IMR-90 (cell line): Measurements from ENCODE around the gene TNK1. TPM values are rescaled to one million over a fixed set of nuclear protein-coding genes. Genes with fewer than 3 reads are reported as not detected.

Experiments used
- ATAC-seq: fragments of 200-7000 bp; cut with Tn5 transposase; 2 replicates; pipeline ENCODE4 v1.9.1; 2020; ENCODE audit warnings: low read depth, mild to moderate bottlenecking, moderate library complexity
- BruUV-seq: library from RNA; stranded (reverse); fragments of 400-500 nt; replicated peaks from 2 replicates; lab custom pipeline; 2021; lab: Mats Ljungman, UMichigan
- CTCF ChIA-PET: fragments of 300-600 bp; formaldehyde crosslinking; extraction: SDS; loops from one replicate; lab custom pipeline; 2021; ENCODE audit warnings: antibody characterized with exemption; lab: Yijun Ruan, JAX
- POLR2A ChIA-PET: fragments of 300-600 bp; sonication (Branson Sonifier 250); formaldehyde crosslinking; loops from one replicate; lab custom pipeline; 2022; ENCODE audit warnings: antibody characterized with exemption; ENCODE audit not compliant: unreplicated experiment; lab: Charles Lee
- DNase-seq: peaks from one replicate; pipeline ENCODE4 v3.0.0; 2013
- H2AFZ ChIP-seq: replicated peaks from 2 replicates; pipeline ENCODE3; 2013; ENCODE audit warnings: low read length, mild to moderate bottlenecking; ENCODE audit not compliant: poor library complexity
- H2AK5ac ChIP-seq: 2 replicates; pipeline ENCODE4 v1.6.1; 2013; ENCODE audit warnings: low read depth, low read length, inconsistent platforms
- H2AK9ac ChIP-seq: replicated peaks from 2 replicates; pipeline ENCODE3; 2013; ENCODE audit warnings: mild to moderate bottlenecking, low read depth, low read length, moderate library complexity; ENCODE audit not compliant: poor library complexity
- H2BK120ac ChIP-seq: 2 replicates; pipeline ENCODE4 v1.6.1; 2013; ENCODE audit warnings: low read depth, low read length, inconsistent platforms
- H2BK15ac ChIP-seq: 3 replicates; pipeline ENCODE4 v1.6.1; 2013; ENCODE audit warnings: low read depth, low read length, inconsistent platforms
- H2BK20ac ChIP-seq: 2 replicates; pipeline ENCODE4 v1.6.1; 2013; ENCODE audit warnings: low read depth, mild to moderate bottlenecking, inconsistent platforms, low read length, moderate library complexity
- H2BK5ac ChIP-seq: 2 replicates; pipeline ENCODE4 v1.6.1; 2013; ENCODE audit warnings: mild to moderate bottlenecking, low read depth, low read length, inconsistent platforms; ENCODE audit not compliant: poor library complexity, severe bottlenecking
- H3K14ac ChIP-seq: replicated peaks from 2 replicates; pipeline ENCODE4 v1.6.1; 2013; ENCODE audit warnings: low read depth, low read length, inconsistent platforms
- H3K18ac ChIP-seq: 2 replicates; pipeline ENCODE4 v1.6.1; 2013; ENCODE audit warnings: low read depth, low read length, control low read depth
- H3K23ac ChIP-seq: 2 replicates; pipeline ENCODE4 v1.6.1; 2013; ENCODE audit warnings: low read depth, low read length, inconsistent platforms
- H3K27ac ChIP-seq: 2 replicates; pipeline ENCODE4 v1.5.1; 2013; ENCODE audit warnings: mild to moderate bottlenecking, control low read depth, low read length; ENCODE audit not compliant: insufficient read depth
- H3K27me3 ChIP-seq: 2 replicates; pipeline ENCODE4 v1.6.1; 2013; ENCODE audit warnings: low read length; ENCODE audit not compliant: control insufficient read depth, insufficient read depth
- H3K36me3 ChIP-seq: 2 replicates; pipeline ENCODE4 v1.6.1; 2013; ENCODE audit warnings: low read length, mixed read lengths; ENCODE audit not compliant: control insufficient read depth, insufficient read depth
- H3K4ac ChIP-seq: 2 replicates; pipeline ENCODE4 v1.6.1; 2013; ENCODE audit warnings: low read depth, low read length, inconsistent platforms
- H3K4me1 ChIP-seq: 2 replicates; pipeline ENCODE4 v1.6.1; 2013; ENCODE audit warnings: low read length, mixed read lengths; ENCODE audit not compliant: control insufficient read depth, insufficient read depth
- H3K4me2 ChIP-seq: 2 replicates; pipeline ENCODE4 v1.6.1; 2013; ENCODE audit warnings: low read depth, mild to moderate bottlenecking, control low read depth, low read length, moderate library complexity
- H3K4me3 ChIP-seq: 2 replicates; pipeline ENCODE4 v1.5.1; 2013; ENCODE audit warnings: low read depth, mild to moderate bottlenecking, control low read depth, low read length, moderate library complexity; ENCODE audit not compliant: insufficient read depth
- H3K56ac ChIP-seq: 2 replicates; pipeline ENCODE4 v1.6.1; 2013; ENCODE audit warnings: low read length, inconsistent platforms; ENCODE audit not compliant: insufficient read depth; ENCODE audit errors: extremely low read depth
- H3K79me1 ChIP-seq, 2 experiments: 2 replicates each; pipeline ENCODE4 v1.6.1; 2013; ENCODE audit warnings: low read length in 2 of 2, inconsistent platforms in 1 of 2, low read depth in 1 of 2
- H3K9ac ChIP-seq: 2 replicates; pipeline ENCODE4 v1.6.1; 2013; ENCODE audit warnings: low read depth, low read length, control low read depth
- H3K9me1 ChIP-seq: 2 replicates; pipeline ENCODE4 v1.6.1; 2013; ENCODE audit warnings: low read length, inconsistent platforms; ENCODE audit not compliant: insufficient read depth
- H3K9me3 ChIP-seq: 2 replicates; pipeline ENCODE4 v1.6.1; 2013; ENCODE audit warnings: low read length; ENCODE audit not compliant: control insufficient read depth, insufficient read depth
- H4K20me1 ChIP-seq: 2 replicates; pipeline ENCODE4 v1.6.1; 2013; ENCODE audit warnings: low read length, inconsistent platforms; ENCODE audit not compliant: insufficient read depth
- H4K5ac ChIP-seq: 2 replicates; pipeline ENCODE4 v1.6.1; 2013; ENCODE audit warnings: mild to moderate bottlenecking, low read depth, low read length, control low read depth
- H4K8ac ChIP-seq, 2 experiments: 2 replicates each; pipeline ENCODE4 v1.6.1; 2013; ENCODE audit warnings: low read depth in 2 of 2, low read length in 2 of 2, control low read depth in 1 of 2, inconsistent platforms in 1 of 2
- H4K91ac ChIP-seq: 2 replicates; pipeline ENCODE4 v1.6.1; 2013; ENCODE audit warnings: low read depth, low read length, inconsistent platforms; ENCODE audit not compliant: insufficient read depth
- BHLHE40 ChIP-seq: fragments of 150-350 bp; IDR thresholded peaks from 2 replicates; pipeline ENCODE4 v1.6.1; 2016; ENCODE audit warnings: mild to moderate bottlenecking, low read depth, low read length
- CEBPB ChIP-seq: IDR thresholded peaks from 2 replicates; pipeline ENCODE4 v1.6.1; 2012; ENCODE audit warnings: low read depth, low read length, improper control_type of control experiment
- WGBS, 2 experiments: methylation state at CpG; one replicate each; pipeline versions ENCODE4 v1.1.5 to v1.1.7; 2013; ENCODE audit warnings: missing lambda C conversion rate in 2 of 2; ENCODE audit not compliant: insufficient read length in 1 of 2; ENCODE audit errors: extremely low coverage in 2 of 2; 5-methylcytosine and 5-hydroxymethylcytosine counted together
- dilution Hi-C: fragments of 300-500 bp; cut with HindIII; formaldehyde crosslinking; loops from one replicate; pipeline ENCODE4 v1.14.3; 2018; ENCODE audit warnings: low sequenced_read_pairs; ENCODE audit not compliant: unreplicated experiment
- in situ Hi-C: fragments of 300-500 bp; cut with MboI; formaldehyde crosslinking; loops from 3 replicates; pipeline ENCODE4 v1.14.3; 2019; ENCODE audit warnings: low sequenced_read_pairs, inconsistent platforms, mixed read lengths
- intact Hi-C: fragments of 100-400 bp; cut with micrococcal nuclease; formaldehyde crosslinking; loops from 2 replicates; pipeline ENCODE4 v1.10.0; 2022
- polyA plus RNA-seq, 3 experiments: library from polyadenylated mRNA; depleted of rRNA; stranded (reverse); fragments of >200 nt; gene quantifications; 2 replicates each; pipeline ENCODE4 v1.2.3, GENCODE V29; 2012; ENCODE audit warnings: low replicate concordance in 1 of 3
- total RNA-seq: library from RNA; depleted of rRNA; stranded (reverse); fragments of >200 nt; gene quantifications from 2 replicates; pipeline ENCODE4 v1.2.3, GENCODE V29; 2012
- TF ChIP-seq, protein P1 (sequence below): conservative IDR thresholded peaks from 2 replicates; pipeline ENCODE4 v1.5.1; 2012; ENCODE audit warnings: mild to moderate bottlenecking, low read depth, low read length, improper control_type of control experiment

TNK1 gene
- total and polyA plus RNA-seq, 2 of the 4 experiments (the other 2 are of a cell fraction), result 0.44 to 0.54 TPM

DNA sequence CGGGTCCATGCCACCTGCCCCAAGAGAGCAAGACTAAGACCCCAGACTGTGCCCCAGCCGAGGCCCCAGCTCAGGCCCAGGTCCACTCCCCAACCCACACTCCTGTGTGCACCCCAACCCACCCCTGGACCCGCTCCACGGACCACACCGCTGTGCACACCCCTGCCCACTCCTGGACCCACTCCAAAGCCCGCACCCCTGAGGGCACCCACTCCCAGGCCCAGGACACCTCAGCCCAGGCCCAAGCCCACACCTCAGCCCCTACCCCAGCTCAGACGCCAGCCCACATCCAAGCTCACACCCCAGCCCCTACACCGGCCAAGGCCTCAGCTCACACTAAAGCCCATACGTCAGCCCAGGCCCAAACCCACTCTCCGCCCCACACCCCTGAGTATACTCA lies 48.8 kb downstream of the TNK1 start:
- Histone ChIP-seq H2BK120ac (no peak overlapping the region), H3K9ac (no peak overlapping the region), H2AK5ac (no peak overlapping the region), H4K8ac (no peak overlapping the region), H2AFZ (no peak overlapping the region), H3K4ac (no peak overlapping the region), H2BK5ac (no peak overlapping the region), H4K20me1 (no peaks in the 10 kb centered on the region), H3K27me3 (peaks cover 2% of the 10 kb centered on the region; the same call in 1 of the 2 replicates), H3K79me1 (no peaks in the 10 kb centered on the region), H2BK20ac (no peak overlapping the region), H3K36me3 (no peaks in the 10 kb centered on the region), H3K14ac (no peak overlapping the region), H4K5ac (no peak overlapping the region), H3K9me3 (no peaks in the 10 kb centered on the region), H3K27ac (no peak overlapping the region), H3K56ac (no peak overlapping the region), H3K4me1 (no peaks in the 10 kb centered on the region), H3K23ac (no peak overlapping the region), H3K9me1 (no peaks in the 10 kb centered on the region), H2AK9ac (no peak overlapping the region), H4K91ac (no peak overlapping the region), H3K18ac (no peak overlapping the region), H2BK15ac (no peak overlapping the region), H3K4me3 (no peak overlapping the region), H3K4me2 (no peak overlapping the region)
- ATAC-seq (no peak), DNase-seq (no peak)
- WGBS, 2 experiments, result 89% methylated on average over 3 of the region's 10 CpGs; no CpG with 5 or more reads in 1 of the 2 experiments
- TF ChIP-seq, protein P1, sequence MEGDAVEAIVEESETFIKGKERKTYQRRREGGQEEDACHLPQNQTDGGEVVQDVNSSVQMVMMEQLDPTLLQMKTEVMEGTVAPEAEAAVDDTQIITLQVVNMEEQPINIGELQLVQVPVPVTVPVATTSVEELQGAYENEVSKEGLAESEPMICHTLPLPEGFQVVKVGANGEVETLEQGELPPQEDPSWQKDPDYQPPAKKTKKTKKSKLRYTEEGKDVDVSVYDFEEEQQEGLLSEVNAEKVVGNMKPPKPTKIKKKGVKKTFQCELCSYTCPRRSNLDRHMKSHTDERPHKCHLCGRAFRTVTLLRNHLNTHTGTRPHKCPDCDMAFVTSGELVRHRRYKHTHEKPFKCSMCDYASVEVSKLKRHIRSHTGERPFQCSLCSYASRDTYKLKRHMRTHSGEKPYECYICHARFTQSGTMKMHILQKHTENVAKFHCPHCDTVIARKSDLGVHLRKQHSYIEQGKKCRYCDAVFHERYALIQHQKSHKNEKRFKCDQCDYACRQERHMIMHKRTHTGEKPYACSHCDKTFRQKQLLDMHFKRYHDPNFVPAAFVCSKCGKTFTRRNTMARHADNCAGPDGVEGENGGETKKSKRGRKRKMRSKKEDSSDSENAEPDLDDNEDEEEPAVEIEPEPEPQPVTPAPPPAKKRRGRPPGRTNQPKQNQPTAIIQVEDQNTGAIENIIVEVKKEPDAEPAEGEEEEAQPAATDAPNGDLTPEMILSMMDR, result no peak
- TF ChIP-seq BHLHE40 (no peak), CEBPB (no peak)
- in situ Hi-C loops, result no loop called here
- BruUV-seq, result no TSS peak
- ChIA-PET CTCF (no interaction called here), POLR2A (no interaction called here)
- dilution Hi-C loops, result no loop called here
- intact Hi-C loops, result no loop called here
